GM19328 (cell line): ENCODE data around the gene RNF152.

Experiments
- ATAC-seq: cut with Tn5 transposase; IDR thresholded peaks from one replicate; pipeline ENCODE4 v1.9.1; 2021; ENCODE audit warnings: mild to moderate bottlenecking, moderate library complexity; ENCODE audit not compliant: unreplicated experiment

The RNF152 gene

GRCh38 chr18:61894751-61895524, 2.1 kb upstream of the RNF152 start:
- no peak for ATAC-seq

- peak; percentile 83 for ATAC-seq
Measured at GRCh38 chr18:61893971-61894750, 1.4 kb upstream of the RNF152 start.

GRCh38 chr18:61893309-61893970, 633 bp upstream of the RNF152 start:
- ATAC-seq = peak; percentile 6

GRCh38 chr18:61891894-61892293, 913 bp downstream of the RNF152 start:
- no peak for ATAC-seq

GRCh38 chr18:61891271-61891670, 1.5 kb downstream of the RNF152 start:
- no peak for ATAC-seq

- ATAC-seq = no peak
Measured at GRCh38 chr18:61890344-61890743, 2.5 kb downstream of the RNF152 start.

GRCh38 chr18:61889541-61889940, 3.3 kb downstream of the RNF152 start:
- no peak for ATAC-seq

GRCh38 chr18:61888622-61889021, 4.2 kb downstream of the RNF152 start:
- no peak for ATAC-seq

- ATAC-seq = no peak
Measured at GRCh38 chr18:61887838-61888237, 5.0 kb downstream of the RNF152 start.

- ATAC-seq = no peak
Measured at GRCh38 chr18:61883547-61883946, 9.3 kb downstream of the RNF152 start.

GRCh38 chr18:61882296-61883004, 10.4 kb downstream of the RNF152 start:
- ATAC-seq = no peak

- no peak for ATAC-seq
Measured at GRCh38 chr18:61876899-61877298, 15.9 kb downstream of the RNF152 start.

GRCh38 chr18:61870151-61870550, 22.7 kb downstream of the RNF152 start:
- no peak for ATAC-seq

GRCh38 chr18:61869636-61870035, 23.2 kb downstream of the RNF152 start:
- no peak for ATAC-seq

GRCh38 chr18:61865466-61866175, 27.2 kb downstream of the RNF152 start:
- ATAC-seq = no peak

GRCh38 chr18:61861372-61861771, 31.4 kb downstream of the RNF152 start:
- ATAC-seq = no peak

GRCh38 chr18:61860302-61860701, 32.5 kb downstream of the RNF152 start:
- no peak for ATAC-seq

GRCh38 chr18:61859113-61859512, 33.7 kb downstream of the RNF152 start:
- no peak for ATAC-seq

- ATAC-seq = no peak
Measured at GRCh38 chr18:61856678-61857077, 36.1 kb downstream of the RNF152 start.
